Glutamatergic neuron (in vitro differentiated cells): ENCODE results near the gene SORCS1. TPM values are rescaled to one million over a fixed set of nuclear protein-coding genes. Genes with fewer than 3 reads are reported as not detected.

ENCODE experiments used
- DNase-seq: peaks from one replicate; pipeline ENCODE4 v3.0.0; 2022
- H3K27ac Mint-ChIP-seq: one replicate; pipeline ENCODE4 v1.8.0; 2020; ENCODE audit warnings: mild to moderate bottlenecking, mixed read lengths, inconsistent platforms; ENCODE audit not compliant: unreplicated experiment
- H3K27me3 Mint-ChIP-seq: one replicate; pipeline ENCODE4 v1.8.0; 2020; ENCODE audit warnings: mild to moderate bottlenecking, moderate library complexity, mixed read lengths, inconsistent platforms; ENCODE audit not compliant: unreplicated experiment
- H3K36me3 Mint-ChIP-seq: one replicate; pipeline ENCODE4 v1.8.0; 2020; ENCODE audit warnings: mild to moderate bottlenecking, mixed read lengths, inconsistent platforms; ENCODE audit not compliant: unreplicated experiment
- H3K4me1 Mint-ChIP-seq: one replicate; pipeline ENCODE4 v1.8.0; 2020; ENCODE audit warnings: mild to moderate bottlenecking, low read depth, mixed read lengths, inconsistent platforms; ENCODE audit not compliant: unreplicated experiment
- H3K4me3 Mint-ChIP-seq: one replicate; pipeline ENCODE4 v1.8.0; 2020; ENCODE audit warnings: mild to moderate bottlenecking, mixed read lengths, inconsistent platforms; ENCODE audit not compliant: unreplicated experiment
- H3K9me3 Mint-ChIP-seq: one replicate; pipeline ENCODE4 v1.8.0; 2020; ENCODE audit warnings: mild to moderate bottlenecking, moderate library complexity, mixed read lengths, inconsistent platforms; ENCODE audit not compliant: unreplicated experiment
- total RNA-seq: library from RNA; stranded (reverse); fragmentation: NEBNext Ultra II Directional; extraction: Animal tissue kit (Norgen Biotek cat#: 25700); gene quantifications from one replicate; pipeline ENCODE4 v1.2.1, GENCODE V29; 2021; ENCODE audit not compliant: unreplicated experiment
- TF ChIP-seq, protein P1 (sequence below): fragments of 200-600 bp; sonication (generic); IDR thresholded peaks from one replicate; pipeline ENCODE4 v1.5.0; 2021; ENCODE audit not compliant: partially characterized antibody, unreplicated experiment

The SORCS1 gene
- total RNA-seq, 1 donor from 2014 or later = 3.3 TPM

DNA sequence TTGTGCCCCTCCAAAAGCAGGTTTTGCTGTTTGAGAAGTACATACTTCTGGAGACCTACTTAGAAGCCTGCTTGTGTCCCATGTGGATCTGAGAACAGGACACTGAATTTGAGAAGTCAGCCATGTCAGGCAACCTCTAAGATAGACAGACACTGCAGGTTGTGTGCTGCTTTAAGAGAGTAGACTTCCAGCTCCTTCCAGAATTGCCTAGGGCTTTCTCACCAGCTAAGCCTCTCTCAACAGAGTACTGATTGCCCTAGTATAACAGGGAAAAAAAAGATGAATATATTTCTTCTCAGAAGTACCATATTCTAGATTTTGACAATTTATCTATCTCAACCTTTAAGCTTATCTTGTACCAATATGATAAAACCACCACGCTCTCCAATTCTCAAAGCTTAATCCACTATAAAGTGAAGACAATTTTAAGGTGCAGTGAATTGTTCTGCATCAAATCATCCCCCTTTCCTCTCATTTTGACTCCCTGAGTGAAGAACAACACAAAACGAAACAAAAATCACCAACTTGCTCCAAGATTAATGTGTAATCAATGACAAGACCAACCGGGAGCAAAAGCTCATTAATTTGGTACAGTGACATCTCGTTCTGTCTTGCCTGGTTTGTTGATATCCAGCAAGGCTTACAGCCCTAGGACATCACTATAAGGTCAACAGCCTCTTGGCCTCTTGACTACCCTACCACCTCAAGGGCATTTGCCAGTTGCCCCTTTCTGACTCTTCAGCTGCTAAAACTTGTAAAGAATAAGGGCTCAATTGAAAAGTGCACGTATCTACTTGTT lies 214.6 kb downstream of the SORCS1 start:
- Mint-ChIP-seq H3K27ac (no peak overlapping the region), H3K36me3 (no peaks in the 10 kb centered on the region), H3K4me3 (no peak overlapping the region), H3K27me3 (no peaks in the 10 kb centered on the region), H3K4me1 (no peaks in the 10 kb centered on the region), H3K9me3 (no peaks in the 10 kb centered on the region)
- DNase-seq = no peak
- TF ChIP-seq, protein P1, sequence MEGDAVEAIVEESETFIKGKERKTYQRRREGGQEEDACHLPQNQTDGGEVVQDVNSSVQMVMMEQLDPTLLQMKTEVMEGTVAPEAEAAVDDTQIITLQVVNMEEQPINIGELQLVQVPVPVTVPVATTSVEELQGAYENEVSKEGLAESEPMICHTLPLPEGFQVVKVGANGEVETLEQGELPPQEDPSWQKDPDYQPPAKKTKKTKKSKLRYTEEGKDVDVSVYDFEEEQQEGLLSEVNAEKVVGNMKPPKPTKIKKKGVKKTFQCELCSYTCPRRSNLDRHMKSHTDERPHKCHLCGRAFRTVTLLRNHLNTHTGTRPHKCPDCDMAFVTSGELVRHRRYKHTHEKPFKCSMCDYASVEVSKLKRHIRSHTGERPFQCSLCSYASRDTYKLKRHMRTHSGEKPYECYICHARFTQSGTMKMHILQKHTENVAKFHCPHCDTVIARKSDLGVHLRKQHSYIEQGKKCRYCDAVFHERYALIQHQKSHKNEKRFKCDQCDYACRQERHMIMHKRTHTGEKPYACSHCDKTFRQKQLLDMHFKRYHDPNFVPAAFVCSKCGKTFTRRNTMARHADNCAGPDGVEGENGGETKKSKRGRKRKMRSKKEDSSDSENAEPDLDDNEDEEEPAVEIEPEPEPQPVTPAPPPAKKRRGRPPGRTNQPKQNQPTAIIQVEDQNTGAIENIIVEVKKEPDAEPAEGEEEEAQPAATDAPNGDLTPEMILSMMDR = no peak

DNA sequence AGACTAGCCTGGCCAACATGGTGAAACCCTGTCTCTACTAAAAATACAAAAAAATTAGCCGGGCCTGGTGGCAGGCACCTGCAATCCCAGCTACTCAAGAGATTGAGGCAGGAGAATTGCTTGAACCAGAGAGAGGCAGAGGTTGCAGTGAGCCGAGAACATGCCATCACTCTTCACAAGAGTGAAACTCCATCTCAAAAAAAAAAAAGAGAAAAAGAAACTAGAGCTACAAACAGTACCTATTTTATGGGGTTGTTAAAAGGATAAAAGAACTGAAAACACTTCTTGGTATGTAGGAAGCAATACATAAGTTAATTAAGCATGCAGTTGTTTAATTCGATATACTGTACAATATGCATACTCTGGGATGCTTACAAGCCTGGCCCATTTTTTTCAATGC lies 216.9 kb downstream of the SORCS1 start:
- H3K4me1 Mint-ChIP-seq = no peaks in the 10 kb centered on the region

DNA sequence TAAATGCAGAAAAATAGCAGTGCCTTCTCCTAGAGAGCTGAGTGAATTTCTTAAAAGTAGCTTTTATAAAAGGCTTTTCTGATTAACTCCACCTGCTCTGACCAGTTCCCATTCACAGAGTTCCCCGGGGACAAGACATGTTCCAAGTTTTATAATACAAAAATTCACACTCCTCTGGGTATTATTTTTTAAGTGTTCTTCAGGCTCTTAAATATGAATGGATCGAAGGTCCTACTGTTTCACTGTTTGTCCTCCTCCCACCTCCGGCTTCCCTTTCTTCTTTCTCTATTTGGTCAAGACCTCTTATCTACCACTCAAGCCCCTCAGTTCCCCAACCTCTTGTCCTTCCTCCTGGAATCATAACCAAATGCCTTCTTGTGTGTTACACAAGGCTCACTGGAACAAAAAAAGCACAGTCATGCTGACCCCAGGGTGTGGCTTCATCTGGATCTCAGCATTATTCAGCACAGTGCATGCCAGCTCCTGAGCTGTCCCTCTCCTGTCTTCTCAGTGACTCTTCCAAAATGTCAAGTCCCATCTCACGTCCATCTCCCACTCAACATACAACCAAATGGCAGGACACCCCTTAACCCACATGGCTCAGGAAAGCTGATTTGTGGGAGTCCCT lies 222.4 kb downstream of the SORCS1 start:
- Mint-ChIP-seq H3K4me1 (no peaks in the 10 kb centered on the region), H3K27me3 (no peaks in the 10 kb centered on the region), H3K9me3 (no peaks in the 10 kb centered on the region), H3K27ac (no peak overlapping the region), H3K4me3 (no peak overlapping the region), H3K36me3 (no peaks in the 10 kb centered on the region)
- DNase-seq = no peak
- TF ChIP-seq, protein P1 = no peak

More for the DNA sequence above, 216.9 kb downstream of the SORCS1 start:
- no peaks in the 10 kb centered on the region for H3K36me3 Mint-ChIP-seq
- H3K9me3 Mint-ChIP-seq = no peaks in the 10 kb centered on the region
- no peak overlapping the region for H3K27ac Mint-ChIP-seq
- no peak overlapping the region for H3K4me3 Mint-ChIP-seq
- TF ChIP-seq, protein P1 = no peak
- no peaks in the 10 kb centered on the region for H3K27me3 Mint-ChIP-seq
- no peak for DNase-seq

DNA sequence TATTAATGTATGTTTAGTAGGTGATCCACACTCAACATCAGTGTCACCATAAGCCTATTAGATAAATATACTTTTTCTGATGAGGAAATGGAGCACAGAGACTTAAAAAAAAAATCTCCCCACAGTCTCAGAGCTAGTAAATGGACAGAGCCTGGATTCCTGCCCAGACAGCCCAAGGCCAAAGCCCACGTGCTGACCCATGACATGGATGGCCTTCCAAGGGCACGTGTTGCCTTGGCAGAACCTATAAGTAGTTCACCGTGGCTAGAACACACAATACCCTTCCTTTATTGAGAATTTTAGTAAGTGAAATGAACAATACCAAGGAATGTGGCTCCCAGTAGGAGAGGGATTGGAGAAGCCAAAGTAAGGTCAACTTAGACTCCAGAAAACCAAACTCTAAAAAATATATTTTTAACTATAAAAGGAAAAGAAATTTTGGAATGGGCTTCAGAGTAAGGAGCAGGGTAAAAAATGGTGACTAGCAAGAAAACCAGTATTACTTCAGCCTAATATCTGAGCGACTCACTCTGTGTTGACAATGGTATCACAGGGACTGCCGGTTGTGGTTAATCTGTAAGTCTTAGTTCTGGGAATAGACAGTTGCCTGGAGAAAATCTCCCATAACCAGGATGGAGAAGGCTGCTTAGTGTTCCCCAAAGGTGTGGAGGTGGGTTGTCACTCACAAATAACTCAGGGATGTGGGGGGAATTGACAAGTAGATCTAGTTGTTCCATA lies 223.0 kb downstream of the SORCS1 start:
- no peak overlapping the region for H3K4me3 Mint-ChIP-seq
- TF ChIP-seq, protein P1 = no peak
- no peak overlapping the region for H3K27ac Mint-ChIP-seq

More for the DNA sequence above, 223.0 kb downstream of the SORCS1 start:
- Mint-ChIP-seq H3K4me1 (no peaks in the 10 kb centered on the region), H3K9me3 (no peaks in the 10 kb centered on the region), H3K27me3 (no peaks in the 10 kb centered on the region), H3K36me3 (no peaks in the 10 kb centered on the region)
- no peak for DNase-seq
